HepG2 (cell line): ENCODE data around the gene TAS1R3. TPM values are rescaled to one million over a fixed set of nuclear protein-coding genes. Genes with fewer than 3 reads are reported as not detected.

Source experiments
- ETS1 ChIP-seq: sonication (generic); formaldehyde crosslinking; IDR thresholded peaks from 2 replicates; pipeline ENCODE4 v1.4.0; 2020; ENCODE audit warnings: missing genetic modification reagents
- HDAC2 ChIP-seq: sonication (generic); formaldehyde crosslinking; IDR thresholded peaks from 2 replicates; pipeline ENCODE4 v1.4.0; 2020; ENCODE audit warnings: missing genetic modification reagents
- HMG20B ChIP-seq: conservative IDR thresholded peaks from 2 replicates; pipeline ENCODE4 v1.6.1; 2016; ENCODE audit warnings: missing genetic modification reagents, missing compliant biosample characterization
- HNRNPLL ChIP-seq: fragments of 200-400 bp; formaldehyde crosslinking; IDR thresholded peaks from 2 replicates; pipeline ENCODE4 v1.6.1; 2017; ENCODE audit warnings: mild to moderate bottlenecking, low read depth, low read length; ENCODE audit not compliant: poor library complexity, severe bottlenecking
- NRL ChIP-seq: sonication (generic); formaldehyde crosslinking; IDR thresholded peaks from 2 replicates; pipeline ENCODE4 v1.5.0; 2020; ENCODE audit warnings: missing genetic modification reagents, mild to moderate bottlenecking, moderate library complexity, borderline replicate concordance
- SMAD3 ChIP-seq: sonication (generic); formaldehyde crosslinking; IDR thresholded peaks from 2 replicates; pipeline ENCODE4 v1.4.0; 2020; ENCODE audit warnings: missing genetic modification reagents
- SOX5 ChIP-seq: IDR thresholded peaks from 2 replicates; pipeline ENCODE4 v1.6.1; 2016; ENCODE audit warnings: borderline replicate concordance
- SP2 ChIP-seq: sonication (generic); formaldehyde crosslinking; IDR thresholded peaks from 2 replicates; pipeline ENCODE4 v1.5.1; 2020; ENCODE audit warnings: mild to moderate bottlenecking, missing genetic modification reagents
- TARDBP ChIP-seq: sonication (generic); formaldehyde crosslinking; IDR thresholded peaks from 2 replicates; pipeline ENCODE4 v1.8.0; 2022; ENCODE audit warnings: mild to moderate bottlenecking, missing genetic modification reagents
- ZNF34 ChIP-seq: sonication (generic); formaldehyde crosslinking; IDR thresholded peaks from 2 replicates; pipeline ENCODE4 v1.4.0; 2020; ENCODE audit warnings: mild to moderate bottlenecking, missing genetic modification reagents, borderline replicate concordance
- ZNF350 ChIP-seq: sonication (generic); formaldehyde crosslinking; IDR thresholded peaks from 2 replicates; pipeline ENCODE4 v1.4.0; 2020; ENCODE audit warnings: mild to moderate bottlenecking, low read depth, missing genetic modification reagents, borderline replicate concordance
- ZNF660 ChIP-seq: sonication (generic); formaldehyde crosslinking; IDR thresholded peaks from 2 replicates; pipeline ENCODE4 v1.5.1; 2020; ENCODE audit warnings: mild to moderate bottlenecking, low read depth, missing genetic modification reagents, borderline replicate concordance
- ZNF678 ChIP-seq: sonication (generic); formaldehyde crosslinking; IDR thresholded peaks from 2 replicates; pipeline ENCODE4 v1.4.0; 2020; ENCODE audit warnings: mild to moderate bottlenecking, missing genetic modification reagents
- ZNF850 ChIP-seq: sonication (generic); formaldehyde crosslinking; conservative IDR thresholded peaks from 2 replicates; pipeline ENCODE4 v1.9.0; 2021; ENCODE audit warnings: mild to moderate bottlenecking, missing genetic modification reagents
- ZSCAN12 ChIP-seq: sonication (generic); formaldehyde crosslinking; IDR thresholded peaks from 2 replicates; pipeline ENCODE4 v1.9.0; 2021; ENCODE audit warnings: mild to moderate bottlenecking, missing genetic modification reagents
- polyA plus RNA-seq, 8 experiments: library from polyadenylated mRNA; depleted of rRNA in 3 of 8; stranded (reverse) in 7 of 8; unstranded in 1 of 8; fragments of >200 nt; fragmentation: Illumina TruSeq in 4 of 8; extraction: Trizol in 4 of 8; gene quantifications; 2 replicates each; pipeline versions ENCODE4 v1.2.1 to v1.2.3, GENCODE V29; 2011 to 2016; ENCODE audit warnings: low read depth in 4 of 8, missing spikeins in 1 of 8, mixed read lengths in 1 of 8; ENCODE audit not compliant: insufficient read depth in 1 of 8
- total RNA-seq, 5 experiments: library from RNA; depleted of rRNA; stranded (reverse); fragments of >200 nt; fragmentation: Illumina TruSeq; extraction: Trizol; gene quantifications; 2 replicates each; pipeline ENCODE4 v1.2.3, GENCODE V29; 2016; ENCODE audit warnings: low read depth in 1 of 5
- TF ChIP-seq, protein P1 (sequence below): sonication (generic); formaldehyde crosslinking; IDR thresholded peaks from 2 replicates; pipeline ENCODE4 v1.4.0; 2020; ENCODE audit warnings: mild to moderate bottlenecking, missing genetic modification reagents
- TF ChIP-seq, protein P2 (sequence below): sonication (generic); formaldehyde crosslinking; IDR thresholded peaks from one replicate; pipeline ENCODE4 v1.5.1; 2020; ENCODE audit warnings: mild to moderate bottlenecking, missing genetic modification reagents; ENCODE audit errors: not compliant biosample characterization
- TF ChIP-seq, protein P3 (sequence below): sonication (generic); formaldehyde crosslinking; conservative IDR thresholded peaks from 2 replicates; pipeline ENCODE4 v1.8.0; 2022; ENCODE audit warnings: low read depth, missing genetic modification reagents

TAS1R3 gene
- total and polyA plus RNA-seq, 2 of the 13 experiments (the other 11 are each of a cell fraction or from before 2014, with no cell fraction given): 0.13 to 0.15 TPM

GRCh38 chr1:1347663-1348419, 16.8 kb downstream of the TAS1R3 start (continued):
- TF ChIP-seq, protein P1, sequence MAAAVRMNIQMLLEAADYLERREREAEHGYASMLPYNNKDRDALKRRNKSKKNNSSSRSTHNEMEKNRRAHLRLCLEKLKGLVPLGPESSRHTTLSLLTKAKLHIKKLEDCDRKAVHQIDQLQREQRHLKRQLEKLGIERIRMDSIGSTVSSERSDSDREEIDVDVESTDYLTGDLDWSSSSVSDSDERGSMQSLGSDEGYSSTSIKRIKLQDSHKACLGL (CRISPR knock-in tag): no peak
- TF ChIP-seq ZNF34 (CRISPR knock-in tag) (peak; percentile 78; the same call in 1 of the 2 replicates), ETS1 (CRISPR knock-in tag) (no peak), HNRNPLL (peak; percentile 59), ZNF850 (CRISPR knock-in tag) (no peak), NRL (CRISPR knock-in tag) (no peak), SOX5 (CRISPR knock-in tag) (no peak), HDAC2 (CRISPR knock-in tag) (peak; percentile 29; the same call in 1 of the 2 replicates), ZNF678 (CRISPR knock-in tag) (0 out of 2 replicates have a peak, but pooled peaks have one; percentile 41), SP2 (CRISPR knock-in tag) (peak; percentile 39; the same call in 1 of the 2 replicates), ZNF660 (CRISPR knock-in tag) (no peak), ZNF350 (CRISPR knock-in tag) (peak; percentile 47; the same call in 1 of the 2 replicates), HMG20B (no peak), TARDBP (CRISPR knock-in tag) (no peak), SMAD3 (CRISPR knock-in tag) (no peak), ZSCAN12 (CRISPR knock-in tag) (no peak)
- TF ChIP-seq, protein P2, sequence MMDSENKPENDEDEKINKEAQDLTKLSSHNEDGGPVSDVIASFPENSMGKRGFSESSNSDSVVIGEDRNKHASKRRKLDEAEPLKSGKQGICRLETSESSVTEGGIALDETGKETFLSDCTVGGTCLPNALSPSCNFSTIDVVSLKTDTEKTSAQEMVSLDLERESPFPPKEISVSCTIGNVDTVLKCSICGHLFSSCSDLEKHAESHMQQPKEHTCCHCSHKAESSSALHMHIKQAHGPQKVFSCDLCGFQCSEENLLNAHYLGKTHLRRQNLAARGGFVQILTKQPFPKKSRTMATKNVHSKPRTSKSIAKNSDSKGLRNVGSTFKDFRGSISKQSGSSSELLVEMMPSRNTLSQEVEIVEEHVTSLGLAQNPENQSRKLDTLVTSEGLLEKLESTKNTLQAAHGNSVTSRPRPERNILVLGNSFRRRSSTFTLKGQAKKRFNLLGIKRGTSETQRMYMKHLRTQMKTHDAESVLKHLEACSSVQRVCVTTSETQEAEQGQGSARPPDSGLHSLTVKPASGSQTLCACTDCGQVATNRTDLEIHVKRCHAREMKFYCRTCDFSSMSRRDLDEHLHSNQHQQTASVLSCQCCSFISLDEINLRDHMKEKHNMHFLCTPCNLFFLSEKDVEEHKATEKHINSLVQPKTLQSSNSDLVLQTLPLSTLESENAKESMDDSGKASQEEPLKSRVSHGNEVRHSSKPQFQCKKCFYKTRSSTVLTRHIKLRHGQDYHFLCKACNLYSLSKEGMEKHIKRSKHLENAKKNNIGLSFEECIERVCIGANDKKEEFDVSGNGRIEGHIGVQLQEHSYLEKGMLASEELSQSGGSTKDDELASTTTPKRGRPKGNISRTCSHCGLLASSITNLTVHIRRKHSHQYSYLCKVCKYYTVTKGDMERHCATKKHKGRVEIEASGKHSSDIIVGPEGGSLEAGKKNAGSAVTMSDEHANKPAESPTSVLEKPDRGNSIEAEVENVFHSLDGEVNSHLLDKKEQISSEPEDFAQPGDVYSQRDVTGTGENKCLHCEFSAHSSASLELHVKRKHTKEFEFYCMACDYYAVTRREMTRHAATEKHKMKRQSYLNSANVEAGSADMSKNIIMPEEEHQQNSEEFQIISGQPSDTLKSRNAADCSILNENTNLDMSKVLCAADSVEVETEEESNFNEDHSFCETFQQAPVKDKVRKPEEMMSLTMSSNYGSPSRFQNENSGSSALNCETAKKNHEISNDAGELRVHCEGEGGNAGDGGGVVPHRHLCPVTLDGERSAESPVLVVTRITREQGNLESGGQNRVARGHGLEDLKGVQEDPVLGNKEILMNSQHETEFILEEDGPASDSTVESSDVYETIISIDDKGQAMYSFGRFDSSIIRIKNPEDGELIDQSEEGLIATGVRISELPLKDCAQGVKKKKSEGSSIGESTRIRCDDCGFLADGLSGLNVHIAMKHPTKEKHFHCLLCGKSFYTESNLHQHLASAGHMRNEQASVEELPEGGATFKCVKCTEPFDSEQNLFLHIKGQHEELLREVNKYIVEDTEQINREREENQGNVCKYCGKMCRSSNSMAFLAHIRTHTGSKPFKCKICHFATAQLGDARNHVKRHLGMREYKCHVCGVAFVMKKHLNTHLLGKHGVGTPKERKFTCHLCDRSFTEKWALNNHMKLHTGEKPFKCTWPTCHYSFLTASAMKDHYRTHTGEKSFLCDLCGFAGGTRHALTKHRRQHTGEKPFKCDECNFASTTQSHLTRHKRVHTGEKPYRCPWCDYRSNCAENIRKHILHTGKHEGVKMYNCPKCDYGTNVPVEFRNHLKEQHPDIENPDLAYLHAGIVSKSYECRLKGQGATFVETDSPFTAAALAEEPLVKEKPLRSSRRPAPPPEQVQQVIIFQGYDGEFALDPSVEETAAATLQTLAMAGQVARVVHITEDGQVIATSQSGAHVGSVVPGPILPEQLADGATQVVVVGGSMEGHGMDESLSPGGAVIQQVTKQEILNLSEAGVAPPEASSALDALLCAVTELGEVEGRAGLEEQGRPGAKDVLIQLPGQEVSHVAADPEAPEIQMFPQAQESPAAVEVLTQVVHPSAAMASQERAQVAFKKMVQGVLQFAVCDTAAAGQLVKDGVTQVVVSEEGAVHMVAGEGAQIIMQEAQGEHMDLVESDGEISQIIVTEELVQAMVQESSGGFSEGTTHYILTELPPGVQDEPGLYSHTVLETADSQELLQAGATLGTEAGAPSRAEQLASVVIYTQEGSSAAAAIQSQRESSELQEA (CRISPR knock-in tag): peak; percentile 26
- TF ChIP-seq, protein P3, sequence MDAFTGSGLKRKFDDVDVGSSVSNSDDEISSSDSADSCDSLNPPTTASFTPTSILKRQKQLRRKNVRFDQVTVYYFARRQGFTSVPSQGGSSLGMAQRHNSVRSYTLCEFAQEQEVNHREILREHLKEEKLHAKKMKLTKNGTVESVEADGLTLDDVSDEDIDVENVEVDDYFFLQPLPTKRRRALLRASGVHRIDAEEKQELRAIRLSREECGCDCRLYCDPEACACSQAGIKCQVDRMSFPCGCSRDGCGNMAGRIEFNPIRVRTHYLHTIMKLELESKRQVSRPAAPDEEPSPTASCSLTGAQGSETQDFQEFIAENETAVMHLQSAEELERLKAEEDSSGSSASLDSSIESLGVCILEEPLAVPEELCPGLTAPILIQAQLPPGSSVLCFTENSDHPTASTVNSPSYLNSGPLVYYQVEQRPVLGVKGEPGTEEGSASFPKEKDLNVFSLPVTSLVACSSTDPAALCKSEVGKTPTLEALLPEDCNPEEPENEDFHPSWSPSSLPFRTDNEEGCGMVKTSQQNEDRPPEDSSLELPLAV: no peak
